IPS-20b (cell line): ENCODE data around the gene TALDO1.
A peak's percentile ranks its signal among the peaks of the same experiment; 100 is the strongest.

Experiments used
- H3K27ac ChIP-seq: one replicate; pipeline ENCODE4 v1.5.1; 2013; ENCODE audit warnings: low read length
- H3K27me3 ChIP-seq: 2 replicates; pipeline ENCODE4 v1.6.1; 2013; ENCODE audit warnings: mild to moderate bottlenecking, low read length, inconsistent platforms; ENCODE audit not compliant: insufficient read depth
- H3K36me3 ChIP-seq: 2 replicates; pipeline ENCODE4 v1.6.1; 2013; ENCODE audit warnings: low read depth, mild to moderate bottlenecking, inconsistent platforms, low read length, moderate library complexity; ENCODE audit not compliant: insufficient read depth
- H3K4me1 ChIP-seq: 2 replicates; pipeline ENCODE4 v1.6.1; 2013; ENCODE audit warnings: mild to moderate bottlenecking, control low read depth, inconsistent platforms, low read length, moderate library complexity; ENCODE audit not compliant: insufficient read depth
- H3K4me3 ChIP-seq: 2 replicates; pipeline ENCODE4 v1.5.1; 2013; ENCODE audit warnings: mild to moderate bottlenecking, low read length, inconsistent platforms
- H3K9ac ChIP-seq: 2 replicates; pipeline ENCODE4 v1.6.1; 2013; ENCODE audit warnings: low read depth, mild to moderate bottlenecking, inconsistent platforms, low read length, moderate library complexity
- H3K9me3 ChIP-seq: 2 replicates; pipeline ENCODE4 v1.6.1; 2013; ENCODE audit warnings: mild to moderate bottlenecking, low read depth, low read length, inconsistent platforms; ENCODE audit not compliant: insufficient read depth

TALDO1 gene

GRCh38 chr11:746289-747157 lies 741 bp upstream of the TALDO1 start:
- Histone ChIP-seq H3K27me3 (no peaks in the 10 kb centered on the region), H3K9me3 (no peaks in the 10 kb centered on the region), H3K27ac (peak overlapping the region; percentile 87), H3K4me1 (peaks cover 7% of the 10 kb centered on the region; the same call in 1 of the 2 replicates), H3K36me3 (peaks cover 3% of the 10 kb centered on the region; the same call in 1 of the 2 replicates), H3K9ac (peak overlapping the region; percentile 94), H3K4me3 (peak overlapping the region; percentile 86)

GRCh38 chr11:748007-748359 lies 719 bp downstream of the TALDO1 start:
- Histone ChIP-seq H3K4me1 (peaks cover 7% of the 10 kb centered on the region; the same call in 1 of the 2 replicates), H3K9ac (peak overlapping the region; percentile 94), H3K4me3 (peak overlapping the region; percentile 86), H3K9me3 (no peaks in the 10 kb centered on the region), H3K27ac (no peak overlapping the region), H3K27me3 (no peaks in the 10 kb centered on the region), H3K36me3 (peaks cover 9% of the 10 kb centered on the region; the same call in 1 of the 2 replicates)

GRCh38 chr11:749731-750130 lies 2.5 kb downstream of the TALDO1 start:
- Histone ChIP-seq H3K9me3 (no peaks in the 10 kb centered on the region), H3K27me3 (no peaks in the 10 kb centered on the region), H3K36me3 (peaks cover 9% of the 10 kb centered on the region; the same call in 1 of the 2 replicates), H3K9ac (no peak overlapping the region), H3K27ac (no peak overlapping the region), H3K4me1 (peaks cover 7% of the 10 kb centered on the region; the same call in 1 of the 2 replicates), H3K4me3 (no peak overlapping the region)

GRCh38 chr11:760236-760635 lies 13.0 kb downstream of the TALDO1 start:
- no peaks in the 10 kb centered on the region for H3K4me1 ChIP-seq
- no peaks in the 10 kb centered on the region for H3K9me3 ChIP-seq
- H3K27ac ChIP-seq, result no peak overlapping the region
- H3K9ac ChIP-seq, result no peak overlapping the region
- peaks cover 96% of the 10 kb centered on the region for H3K36me3 ChIP-seq
- H3K27me3 ChIP-seq, result no peaks in the 10 kb centered on the region
- no peak overlapping the region for H3K4me3 ChIP-seq

- H3K27me3 ChIP-seq, result no peaks in the 10 kb centered on the region
- H3K9me3 ChIP-seq, result no peaks in the 10 kb centered on the region
- H3K9ac ChIP-seq, result no peak overlapping the region
- peaks cover 96% of the 10 kb centered on the region for H3K36me3 ChIP-seq
- H3K27ac ChIP-seq, result no peak overlapping the region
- H3K4me1 ChIP-seq, result no peaks in the 10 kb centered on the region
- no peak overlapping the region for H3K4me3 ChIP-seq
Measured at GRCh38 chr11:761526-762108, 14.4 kb downstream of the TALDO1 start.

GRCh38 chr11:762421-763072 lies 15.3 kb downstream of the TALDO1 start:
- H3K4me1 ChIP-seq, result no peaks in the 10 kb centered on the region
- H3K4me3 ChIP-seq, result no peak overlapping the region
- H3K27ac ChIP-seq, result no peak overlapping the region
- H3K9ac ChIP-seq, result no peak overlapping the region
- no peaks in the 10 kb centered on the region for H3K27me3 ChIP-seq
- no peaks in the 10 kb centered on the region for H3K9me3 ChIP-seq
- H3K36me3 ChIP-seq, result peaks cover 95% of the 10 kb centered on the region

GRCh38 chr11:763073-763463 lies 15.8 kb downstream of the TALDO1 start:
- Histone ChIP-seq H3K27ac (no peak overlapping the region), H3K9ac (no peak overlapping the region), H3K4me3 (no peak overlapping the region), H3K9me3 (no peaks in the 10 kb centered on the region), H3K4me1 (no peaks in the 10 kb centered on the region), H3K36me3 (peaks cover 90% of the 10 kb centered on the region), H3K27me3 (no peaks in the 10 kb centered on the region)

GRCh38 chr11:763549-764321 lies 16.5 kb downstream of the TALDO1 start:
- Histone ChIP-seq H3K27me3 (no peaks in the 10 kb centered on the region), H3K36me3 (peaks cover 83% of the 10 kb centered on the region), H3K9me3 (no peaks in the 10 kb centered on the region), H3K4me1 (no peaks in the 10 kb centered on the region), H3K4me3 (no peak overlapping the region), H3K27ac (no peak overlapping the region), H3K9ac (no peak overlapping the region)

GRCh38 chr11:764322-765024 lies 17.2 kb downstream of the TALDO1 start:
- H3K27me3 ChIP-seq, result no peaks in the 10 kb centered on the region
- no peak overlapping the region for H3K27ac ChIP-seq
- peaks cover 76% of the 10 kb centered on the region for H3K36me3 ChIP-seq
- no peak overlapping the region for H3K4me3 ChIP-seq
- H3K9me3 ChIP-seq, result no peaks in the 10 kb centered on the region
- no peak overlapping the region for H3K9ac ChIP-seq
- no peaks in the 10 kb centered on the region for H3K4me1 ChIP-seq

- Histone ChIP-seq H3K9me3 (no peaks in the 10 kb centered on the region), H3K4me3 (no peak overlapping the region), H3K9ac (no peak overlapping the region), H3K36me3 (peaks cover 74% of the 10 kb centered on the region), H3K4me1 (no peaks in the 10 kb centered on the region), H3K27me3 (no peaks in the 10 kb centered on the region), H3K27ac (no peak overlapping the region)
Measured at GRCh38 chr11:765025-765801, 17.9 kb downstream of the TALDO1 start.
